Measurements from ENCODE around the gene DNMT3L.
"Not testable (repeated sequence)": the region's sequence is repeated elsewhere in the genome, so short reads cannot be mapped to it uniquely, and the experiment has no call there.

DNA sequence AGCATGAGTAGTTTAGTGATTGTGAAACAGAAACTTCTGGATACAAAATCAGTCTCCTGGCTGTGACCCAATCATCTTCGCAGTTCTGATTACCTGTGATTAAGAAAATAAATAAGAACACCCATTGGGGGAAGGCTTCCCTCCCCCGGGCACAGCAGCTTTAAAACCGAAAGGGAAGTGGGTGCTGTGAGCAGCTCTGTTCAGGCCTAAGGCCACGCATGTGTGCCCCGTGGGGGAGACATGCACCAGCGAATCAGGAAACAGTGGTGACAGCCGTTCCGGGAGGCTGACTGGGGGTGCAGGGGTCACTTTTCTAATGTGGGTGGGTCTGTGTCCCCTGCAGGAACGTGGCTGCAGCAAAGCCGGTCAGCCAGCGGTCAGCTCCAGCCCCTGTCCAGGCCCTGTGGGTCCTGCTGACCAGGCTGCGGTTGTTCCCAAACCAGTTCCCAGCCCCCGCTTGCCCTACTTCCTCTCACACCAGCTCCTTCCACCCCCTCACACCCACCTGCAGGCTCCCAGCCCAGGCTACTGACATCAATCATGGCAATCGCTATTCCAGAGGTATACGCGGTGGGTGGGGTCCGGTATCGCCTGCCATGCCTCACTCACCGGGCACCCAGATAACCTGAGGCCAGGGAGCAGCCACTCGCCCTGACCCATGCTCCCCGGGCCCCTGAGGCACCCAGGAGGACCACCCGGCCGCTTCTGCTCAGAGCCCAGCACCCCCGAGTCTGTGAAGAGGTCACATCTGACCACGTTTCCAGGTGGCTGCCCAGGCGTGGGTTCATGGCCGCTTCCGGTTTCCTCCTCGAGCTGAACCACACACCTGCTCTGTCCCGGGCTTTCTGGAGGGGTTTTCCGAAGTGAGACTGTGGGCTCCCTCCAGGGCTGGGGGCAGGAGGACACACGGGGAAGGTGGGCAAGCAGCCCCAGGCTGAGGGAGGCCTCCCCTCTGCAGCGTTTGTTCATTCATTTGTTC lies 54.7 kb downstream of the DNMT3L start:
- TF ChIP-seq, protein P1, sequence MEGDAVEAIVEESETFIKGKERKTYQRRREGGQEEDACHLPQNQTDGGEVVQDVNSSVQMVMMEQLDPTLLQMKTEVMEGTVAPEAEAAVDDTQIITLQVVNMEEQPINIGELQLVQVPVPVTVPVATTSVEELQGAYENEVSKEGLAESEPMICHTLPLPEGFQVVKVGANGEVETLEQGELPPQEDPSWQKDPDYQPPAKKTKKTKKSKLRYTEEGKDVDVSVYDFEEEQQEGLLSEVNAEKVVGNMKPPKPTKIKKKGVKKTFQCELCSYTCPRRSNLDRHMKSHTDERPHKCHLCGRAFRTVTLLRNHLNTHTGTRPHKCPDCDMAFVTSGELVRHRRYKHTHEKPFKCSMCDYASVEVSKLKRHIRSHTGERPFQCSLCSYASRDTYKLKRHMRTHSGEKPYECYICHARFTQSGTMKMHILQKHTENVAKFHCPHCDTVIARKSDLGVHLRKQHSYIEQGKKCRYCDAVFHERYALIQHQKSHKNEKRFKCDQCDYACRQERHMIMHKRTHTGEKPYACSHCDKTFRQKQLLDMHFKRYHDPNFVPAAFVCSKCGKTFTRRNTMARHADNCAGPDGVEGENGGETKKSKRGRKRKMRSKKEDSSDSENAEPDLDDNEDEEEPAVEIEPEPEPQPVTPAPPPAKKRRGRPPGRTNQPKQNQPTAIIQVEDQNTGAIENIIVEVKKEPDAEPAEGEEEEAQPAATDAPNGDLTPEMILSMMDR (IDR thresholded peaks at IDR 0.05; ENCODE audit: low read depth, low read length, poor library complexity, severe bottlenecking) = not testable (repeated sequence)
- not testable (repeated sequence) for TF ChIP-seq EZH2phosphoT487 (IDR thresholded peaks at IDR 0.05; ENCODE audit: borderline replicate concordance, low read length)
